Stimulated activated naive CD4-positive, alpha-beta T cell treated with Interleukin-2 at 50 U/mL for 16 hours (primary cell): ENCODE measurements around the gene MAPRE2.

Experiments used
- DNase-seq: peaks from one replicate; lab custom pipeline; 2025; lab: John Stamatoyannopoulos, UW

The MAPRE2 gene

DNA sequence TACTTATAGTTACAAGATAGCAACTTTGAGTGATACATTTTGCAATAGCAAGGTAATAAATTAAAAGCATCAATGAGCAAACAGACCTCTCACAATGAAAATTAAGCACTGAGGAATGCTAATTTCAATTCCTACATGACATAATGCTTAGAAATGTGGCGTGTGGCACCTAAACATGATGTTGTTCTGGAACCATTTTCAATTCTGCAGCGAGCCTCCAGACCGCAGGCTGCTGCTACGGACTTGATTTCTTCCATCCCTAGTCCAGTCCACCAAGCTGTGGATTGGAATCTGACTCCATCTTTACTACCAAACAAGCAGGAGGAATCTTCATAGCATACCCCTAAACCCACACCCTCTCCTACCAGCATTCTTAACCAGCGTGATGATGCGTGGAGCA, 140.9 kb downstream of the MAPRE2 start:
- DNase-seq: no peak

DNA sequence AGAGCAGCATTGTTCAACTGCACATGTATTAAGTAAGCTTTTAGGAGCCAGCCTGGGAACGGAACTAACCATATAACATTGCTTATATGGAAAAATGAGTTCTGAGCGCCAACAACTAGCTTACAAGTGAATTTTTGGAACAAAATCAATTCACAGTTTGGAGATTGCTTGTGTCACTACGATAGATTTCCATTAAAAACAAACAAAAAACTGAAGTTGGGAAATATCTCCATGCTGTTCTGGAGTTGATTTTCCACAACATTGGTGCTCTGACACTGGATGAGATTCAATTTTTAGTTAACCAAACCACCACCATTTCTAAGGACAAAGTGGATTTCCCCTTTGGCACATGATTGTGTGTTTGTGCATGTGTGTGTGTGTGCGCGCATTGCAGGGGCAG, 142.7 kb downstream of the MAPRE2 start:
- no peak for DNase-seq

DNA sequence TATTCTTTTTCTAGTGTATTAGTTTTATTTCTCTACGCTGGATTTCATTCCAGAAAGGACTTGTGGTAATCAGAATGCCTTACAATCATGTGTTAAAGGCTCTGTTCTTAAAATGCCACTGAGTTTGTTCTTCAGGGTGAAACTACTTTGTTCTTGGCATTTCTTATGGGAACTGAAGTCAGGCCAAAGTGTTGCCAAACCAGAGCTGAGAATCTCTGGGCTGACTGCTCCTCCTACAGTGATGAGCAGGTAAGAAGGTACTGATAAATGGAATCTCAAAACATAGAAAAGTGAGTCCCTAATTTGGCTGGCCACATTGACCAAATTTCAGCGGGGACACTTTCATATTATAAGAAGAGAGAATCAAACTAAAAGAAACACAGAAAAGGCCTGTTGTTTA, 144.6 kb downstream of the MAPRE2 start:
- DNase-seq: no peak

DNA sequence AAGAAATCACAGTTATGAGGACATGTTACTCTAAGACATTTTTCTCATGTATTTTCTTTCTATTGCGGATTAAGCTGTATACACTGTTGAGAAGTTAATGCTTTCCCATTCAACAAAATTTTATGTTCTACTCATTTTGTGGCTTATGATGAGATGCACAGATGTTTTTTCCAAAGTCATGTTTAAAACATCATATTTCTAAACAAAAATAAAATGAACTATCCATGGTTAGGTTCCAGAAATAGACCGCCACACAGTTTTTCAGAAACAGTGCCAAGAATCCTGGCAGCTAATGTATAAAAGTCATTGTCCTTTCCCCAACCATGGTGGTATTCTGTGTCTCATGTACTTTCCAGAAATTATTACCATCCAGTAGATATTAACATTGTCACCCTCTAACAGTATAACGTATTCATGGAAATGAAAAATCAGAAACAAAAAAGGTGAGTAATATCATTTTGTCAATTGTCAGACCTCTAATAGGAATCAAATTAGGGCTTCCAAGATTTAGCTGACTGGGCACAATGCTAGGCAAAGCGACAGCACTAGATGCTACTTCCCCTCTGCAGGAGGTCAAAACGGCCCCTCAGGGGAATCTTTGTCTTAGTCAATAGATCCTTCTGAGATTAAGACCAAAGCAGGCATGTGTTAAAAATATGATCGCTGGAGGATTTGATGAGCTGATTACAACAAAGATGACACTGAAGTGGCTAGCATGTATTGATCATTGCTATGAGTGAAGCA, 145.2 kb downstream of the MAPRE2 start:
- no peak for DNase-seq

DNA sequence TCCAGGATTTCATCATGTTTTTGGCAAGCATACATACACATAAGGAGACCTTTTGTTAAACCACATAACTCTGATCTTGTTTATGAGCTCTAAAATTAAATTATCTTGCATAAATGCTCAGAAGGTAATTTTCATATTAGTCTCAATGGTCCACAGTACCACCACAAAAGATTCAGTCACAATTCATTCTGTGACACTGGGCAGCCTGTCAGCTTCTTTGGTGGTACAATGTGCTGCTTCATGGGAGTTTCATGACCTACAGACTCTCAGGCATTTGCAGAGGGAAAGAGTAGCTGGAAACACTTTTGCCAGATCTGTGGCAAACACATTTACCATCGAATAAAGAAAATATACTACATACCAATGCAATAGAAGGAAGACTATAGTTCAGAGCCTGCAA, 148.3 kb downstream of the MAPRE2 start:
- DNase-seq: no peak

DNA sequence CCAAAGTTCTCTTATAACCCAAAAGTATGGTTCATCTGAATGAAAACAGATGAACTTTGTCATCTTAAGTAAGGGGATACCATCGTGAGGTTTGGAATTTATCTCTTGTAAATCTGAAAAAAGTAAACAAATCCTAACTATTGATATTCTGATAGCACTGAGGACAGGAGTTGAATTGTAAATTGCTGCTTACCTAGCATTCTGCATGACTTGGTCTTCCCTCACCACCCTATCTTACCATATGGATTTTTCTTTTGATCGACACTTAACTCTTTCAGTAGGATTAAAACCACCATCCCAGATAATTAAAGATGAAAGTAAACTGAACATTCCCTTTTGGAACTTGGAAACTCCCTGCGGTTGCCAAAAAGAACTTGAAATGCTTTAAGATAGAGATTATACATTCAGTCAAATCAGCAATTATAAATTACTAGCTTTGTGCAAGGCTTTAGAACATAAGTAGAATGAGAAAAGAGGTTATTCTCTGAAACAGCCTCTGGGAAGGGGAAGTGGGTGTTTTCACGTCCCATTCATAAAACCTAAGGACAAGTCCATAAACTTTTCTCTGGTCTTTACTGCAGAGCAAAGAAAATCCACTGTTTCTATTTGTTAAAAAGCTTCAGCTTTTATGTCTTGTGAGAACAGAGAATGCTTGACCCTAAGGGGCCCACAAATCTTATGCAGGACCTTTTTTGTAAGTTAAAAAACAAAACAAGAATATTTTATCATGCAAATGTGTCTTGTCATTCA, 149.9 kb downstream of the MAPRE2 start:
- no peak for DNase-seq

DNA sequence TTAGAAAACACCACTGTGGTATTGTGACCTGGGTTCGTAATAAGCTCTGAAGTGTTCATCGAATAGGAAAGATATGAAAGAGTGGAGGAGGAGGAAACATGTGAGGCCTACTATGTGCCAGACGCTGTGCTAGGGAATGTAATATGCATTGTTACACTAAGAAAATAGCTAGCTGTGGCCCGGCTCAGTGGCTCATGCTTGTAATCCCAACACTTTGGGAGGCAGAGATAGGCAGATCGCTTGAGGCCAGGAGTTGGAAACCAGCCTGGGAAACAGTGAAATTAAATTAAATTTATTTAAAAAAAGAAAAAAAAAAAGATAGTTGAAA, 150.4 kb downstream of the MAPRE2 start:
- no peak for DNase-seq

DNA sequence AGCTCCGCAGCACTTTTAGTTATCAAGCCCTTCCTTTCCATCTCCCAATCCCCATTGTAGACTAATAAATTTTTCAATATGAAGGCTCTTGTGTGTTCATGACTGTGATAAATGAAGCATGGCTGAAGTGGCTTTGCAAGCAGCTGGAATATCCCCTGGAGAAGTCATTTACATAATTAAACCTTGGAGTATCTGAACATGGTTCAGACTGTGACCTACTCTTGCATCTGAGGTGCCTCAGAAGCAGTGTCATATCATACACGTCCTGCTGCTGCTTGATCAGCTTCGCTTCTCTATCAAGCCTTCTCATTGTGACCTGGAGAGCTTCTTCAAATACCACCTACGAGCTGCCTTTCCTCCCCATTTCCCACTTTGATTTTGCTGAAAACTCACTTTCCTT, 151.2 kb downstream of the MAPRE2 start:
- no peak for DNase-seq
